K562 (cell line): ENCODE data around the gene MYCBP2. TPM values are rescaled to one million over a fixed set of nuclear protein-coding genes. Genes with fewer than 3 reads are reported as not detected.

Experiments used
- ATAC-seq: fragments of 200-7000 bp; cut with Tn5 transposase; 3 replicates; pipeline ENCODE4 v1.9.1; 2020; ENCODE audit warnings: moderate library complexity
- BruUV-seq: library from RNA; stranded (reverse); fragments of 400-500 nt; replicated peaks from 2 replicates; lab custom pipeline; 2021; lab: Mats Ljungman, UMichigan
- CTCF ChIA-PET: fragments of 300-600 bp; formaldehyde crosslinking; extraction: SDS; loops from one replicate; lab custom pipeline; 2021; ENCODE audit warnings: low intra/inter-chr PET ratio; lab: Yijun Ruan, JAX
- POLR2A ChIA-PET: fragments of 300-600, 350-650 bp; sonication (Branson Sonifier 250); formaldehyde crosslinking; extraction: SDS; loops from one replicate; lab custom pipeline; 2021; ENCODE audit warnings: antibody characterized with exemption, inconsistent platforms; lab: Yijun Ruan, JAX
- DNase-seq, 4 experiments: peaks; one replicate each; pipeline versions ENCODE4 v3.0.0 to v3.0.0-alpha.2; 2011 to 2018; ENCODE audit warnings: low spot score in 3 of 4, mixed read lengths in 3 of 4; ENCODE audit errors: extremely low read depth in 1 of 4
- FAIRE-seq: peaks from 2 replicates; lab custom pipeline; 2011; peaks lifted over from hg19 to GRCh38; lab: Jason Lieb, UNC
- H2AFZ ChIP-seq: 2 replicates; pipeline ENCODE4 v1.6.0; 2011; ENCODE audit warnings: low read depth, low read length, control low read depth, inconsistent platforms
- H3K27ac ChIP-seq: fragments of 200-600 bp; 3 replicates; pipeline ENCODE4 v1.8.0; 2011; ENCODE audit warnings: low read depth, mild to moderate bottlenecking, control low read depth, inconsistent platforms, low read length, moderate library complexity, mixed read lengths; ENCODE audit errors: extremely low read depth
- H3K27me3 ChIP-seq, 2 experiments: fragments of 300-600 bp in 1 of 2; 2 replicates in 1 of 2; 3 replicates in 1 of 2; pipeline versions ENCODE4 v1.6.0 to v1.8.0; 2011; ENCODE audit warnings: inconsistent platforms in 2 of 2, low read length in 2 of 2, mild to moderate bottlenecking in 1 of 2, mixed read lengths in 1 of 2, moderate library complexity in 1 of 2; ENCODE audit not compliant: control insufficient read depth in 2 of 2, insufficient read depth in 2 of 2
- H3K36me3 ChIP-seq: fragments of 300-600 bp; 3 replicates; pipeline ENCODE4 v1.8.0; 2011; ENCODE audit warnings: mild to moderate bottlenecking, low read length, inconsistent platforms; ENCODE audit not compliant: control insufficient read depth, insufficient read depth
- H3K4me1 ChIP-seq, 2 experiments: fragments of 200-600 bp in 1 of 2; replicated peaks in 1 of 2; 2 replicates in 1 of 2; 3 replicates in 1 of 2; pipeline versions ENCODE4 v1.5.1 to v1.8.0; 2011; ENCODE audit warnings: inconsistent platforms in 2 of 2, low read length in 2 of 2, mild to moderate bottlenecking in 1 of 2, mixed read lengths in 1 of 2, moderate library complexity in 1 of 2; ENCODE audit not compliant: control insufficient read depth in 2 of 2, insufficient read depth in 2 of 2
- H3K4me2 ChIP-seq: 2 replicates; pipeline ENCODE4 v1.6.1; 2011; ENCODE audit warnings: low read length, control low read depth, inconsistent platforms, mixed read lengths; ENCODE audit not compliant: insufficient read depth
- H3K4me3 ChIP-seq: fragments of 200-600 bp; sonication (generic), shearing (Covaris generic); 2 replicates; pipeline ENCODE4 v1.5.1; 2016; ENCODE audit warnings: control low read depth, inconsistent platforms
- H3K79me2 ChIP-seq: fragments of 200-600 bp; 3 replicates; pipeline ENCODE4 v1.8.0; 2011; ENCODE audit warnings: low read length, inconsistent platforms; ENCODE audit not compliant: control insufficient read depth, insufficient read depth
- H3K9ac ChIP-seq, 2 experiments: 2 replicates each; pipeline versions ENCODE4 v1.6.0 to v1.6.1; 2011; ENCODE audit warnings: low read depth in 2 of 2, low read length in 2 of 2, control low read depth in 1 of 2, inconsistent platforms in 1 of 2, mild to moderate bottlenecking in 1 of 2, mixed read lengths in 1 of 2; ENCODE audit not compliant: insufficient read depth in 1 of 2
- H3K9me1 ChIP-seq: one replicate; pipeline ENCODE4 v1.6.0; 2011; ENCODE audit warnings: inconsistent platforms, mild to moderate bottlenecking, low read length, moderate library complexity; ENCODE audit not compliant: control insufficient read depth, insufficient read depth
- H3K9me3 ChIP-seq: replicated peaks from 2 replicates; pipeline ENCODE4 v1.5.1; 2011; ENCODE audit warnings: low read depth, low read length, inconsistent platforms; ENCODE audit not compliant: control insufficient read depth, insufficient read depth
- H4K20me1 ChIP-seq: replicated peaks from 2 replicates; pipeline ENCODE4 v1.6.1; 2011; ENCODE audit warnings: low read length, inconsistent platforms, mixed read lengths; ENCODE audit not compliant: control insufficient read depth, insufficient read depth
- CBX5 ChIP-seq: IDR thresholded peaks from 2 replicates; pipeline ENCODE4 v1.6.1; 2014; ENCODE audit warnings: low read depth, borderline replicate concordance
- CEBPB ChIP-seq: fragments of 450-650 bp; IDR thresholded peaks from 2 replicates; pipeline ENCODE4 v1.6.1; 2016; ENCODE audit warnings: missing genetic modification characterization, missing compliant biosample characterization
- CSDE1 ChIP-seq, 2 experiments: fragments of 450-650 bp; IDR thresholded peaks; 2 replicates each; pipeline ENCODE4 v1.6.1; 2016; ENCODE audit warnings: mild to moderate bottlenecking in 1 of 2
- FOXJ3 ChIP-seq: sonication (generic); formaldehyde crosslinking; IDR thresholded peaks from 2 replicates; pipeline ENCODE4 v1.4.0; 2020; ENCODE audit warnings: mild to moderate bottlenecking, missing genetic modification reagents
- GTF2F1 ChIP-seq: IDR thresholded peaks from 2 replicates; pipeline ENCODE4 v1.6.1; 2011; ENCODE audit warnings: low read depth, low read length, improper control_type of control experiment
- HDAC1 ChIP-seq, 2 experiments: fragments of 450-650 bp; IDR thresholded peaks; 2 replicates each; pipeline ENCODE4 v1.6.1; 2016 to 2017; ENCODE audit warnings: inconsistent platforms in 1 of 2, mild to moderate bottlenecking in 1 of 2, moderate library complexity in 1 of 2
- PATZ1 ChIP-seq: fragments of 250-450 bp; sonication (Bioruptor Pico); IDR thresholded peaks from 2 replicates; pipeline ENCODE4 v1.5.0; 2020; ENCODE audit warnings: mild to moderate bottlenecking, borderline replicate concordance
- PHF8 ChIP-seq: fragments of 200-600 bp; sonication (generic); IDR thresholded peaks from 2 replicates; pipeline ENCODE4 v1.6.1; 2012; ENCODE audit warnings: mixed run types, mild to moderate bottlenecking, inconsistent platforms, low read length, moderate library complexity, borderline replicate concordance
- RB1 ChIP-seq: fragments of 450-650 bp; IDR thresholded peaks from 2 replicates; pipeline ENCODE4 v1.6.1; 2017; ENCODE audit warnings: low read depth, mild to moderate bottlenecking
- RCOR1 ChIP-seq, 2 experiments: IDR thresholded peaks; 2 replicates each; pipeline ENCODE4 v1.6.1; 2012; ENCODE audit warnings: low read depth in 2 of 2, low read length in 2 of 2, borderline replicate concordance in 1 of 2, improper control_type of control experiment in 1 of 2
- SAFB ChIP-seq: fragments of 200-400 bp; formaldehyde crosslinking; IDR thresholded peaks from 2 replicates; pipeline ENCODE4 v1.6.1; 2017; ENCODE audit warnings: low read depth, low read length, borderline replicate concordance
- SRSF9 ChIP-seq: fragments of 200-400 bp; formaldehyde crosslinking; IDR thresholded peaks from 2 replicates; pipeline ENCODE4 v1.6.1; 2017; ENCODE audit warnings: low read depth, low read length, borderline replicate concordance
- ZFP30 ChIP-seq: fragments of 250-450 bp; sonication (Bioruptor Pico); IDR thresholded peaks from 2 replicates; pipeline ENCODE4 v1.8.0; 2022; ENCODE audit warnings: moderate library complexity, mild to moderate bottlenecking, inconsistent platforms, borderline replicate concordance
- ZNF12 ChIP-seq: sonication (generic); formaldehyde crosslinking; IDR thresholded peaks from 2 replicates; pipeline ENCODE4 v1.4.0; 2020; ENCODE audit warnings: mild to moderate bottlenecking, missing genetic modification reagents
- ZNF133 ChIP-seq: fragments of 250-450 bp; sonication (Bioruptor Pico); IDR thresholded peaks from 2 replicates; pipeline ENCODE4 v1.4.0; 2020; ENCODE audit warnings: mild to moderate bottlenecking
- ZNF165 ChIP-seq: fragments of 250-450 bp; sonication (Bioruptor Pico); IDR thresholded peaks from 2 replicates; pipeline ENCODE4 v1.4.0; 2020; ENCODE audit warnings: borderline replicate concordance
- ZNF507 ChIP-seq: conservative IDR thresholded peaks from 2 replicates; pipeline ENCODE4 v1.6.1; 2017; ENCODE audit warnings: missing genetic modification characterization, missing compliant biosample characterization
- ZNF707 ChIP-seq: fragments of 250-450 bp; sonication (Bioruptor Pico); conservative IDR thresholded peaks from 2 replicates; pipeline ENCODE4 v1.8.0; 2022; ENCODE audit warnings: inconsistent platforms, mild to moderate bottlenecking, moderate library complexity
- ZNF785 ChIP-seq: fragments of 250-450 bp; sonication (Bioruptor Pico); IDR thresholded peaks from 2 replicates; pipeline ENCODE4 v1.4.0; 2020; ENCODE audit warnings: mild to moderate bottlenecking
- WGBS: fragments of 100-300 bp; shearing (Covaris generic); methylation state at CpG from one replicate; pipeline ENCODE4 v1.1.6; 2016; ENCODE audit warnings: low coverage, mixed read lengths; ENCODE audit not compliant: insufficient coverage; ENCODE audit errors: missing lambda C conversion rate; 5-methylcytosine and 5-hydroxymethylcytosine counted together
- in situ Hi-C: fragments of 300-500 bp; cut with MboI; formaldehyde crosslinking; loops from 4 replicates; pipeline ENCODE4 v1.15.0; 2018; ENCODE audit warnings: inconsistent platforms, mixed read lengths
- intact Hi-C: fragments of 100-400 bp; cut with micrococcal nuclease; formaldehyde crosslinking; loops from 2 replicates; pipeline ENCODE4 v1.14.2; 2022
- polyA plus RNA-seq, 8 experiments: library from polyadenylated mRNA; depleted of rRNA in 4 of 8; stranded (reverse) in 5 of 8; unstranded in 3 of 8; fragments of >200 nt; fragmentation: Nextera tagmentation in 2 of 8; fragmentation: Illumina TruSeq in 1 of 8; extraction: Ambion mirVana in 2 of 8; extraction: Trizol in 1 of 8; gene quantifications; 2 replicates each; pipeline versions ENCODE4 v1.2.1 to v1.2.3, GENCODE V29; 2011 to 2014; ENCODE audit warnings: inconsistent platforms in 1 of 8, missing spikeins in 1 of 8
- total RNA-seq, 7 experiments: library from RNA; depleted of rRNA in 6 of 7; stranded (reverse); fragments of >200 nt in 6 of 7; fragmentation: Illumina TruSeq in 2 of 7; extraction: Trizol in 2 of 7; gene quantifications; 2 replicates each; pipeline versions ENCODE4 v1.2.1 to v1.2.3, GENCODE V29; 2011 to 2021; ENCODE audit warnings: low replicate concordance in 1 of 7

MYCBP2 gene
- total and polyA plus RNA-seq, 9 of the 15 experiments (the other 6 are each of a cell fraction or from before 2014, with no cell fraction given): 13.2 to 47.2 (median 28.9) TPM

GRCh38 chr13:77113496-77113895 lies 213.4 kb downstream of the MYCBP2 start:
- ATAC-seq: no peak
- Histone ChIP-seq H3K4me1 (no peaks in the 10 kb centered on the region; a peak in 1 of 5 replicates), H3K9me1 (no peaks in the 10 kb centered on the region), H2AFZ (no peak overlapping the region), H4K20me1 (no peaks in the 10 kb centered on the region), H3K9ac (no peak overlapping the region), H3K36me3 (peaks cover 10% of the 10 kb centered on the region; the same call in 1 of the 3 replicates), H3K27me3 (no peaks in the 10 kb centered on the region), H3K4me3 (no peak overlapping the region), H3K79me2 (no peaks in the 10 kb centered on the region), H3K27ac (no peak overlapping the region), H3K4me2 (no peak overlapping the region), H3K9me3 (no peaks in the 10 kb centered on the region)
- intact Hi-C loops (no loop called here), in situ Hi-C loops (no loop called here)
- no TSS peak for BruUV-seq
- no peak for DNase-seq
- no peak for TF ChIP-seq FOXJ3
- TF ChIP-seq CEBPB (tag): no peak
- no peak for TF ChIP-seq CSDE1 (IDR thresholded peaks at IDR 0.05)
- TF ChIP-seq ZNF785 (CRISPR knock-in tag): no peak
- no peak for TF ChIP-seq SRSF9
- TF ChIP-seq ZNF12 (CRISPR knock-in tag): no peak
- no peak for TF ChIP-seq PHF8
- ChIA-PET POLR2A (no interaction called here), CTCF (no interaction called here)
- FAIRE-seq: no peak

- WGBS: 96% methylated on average over 2 of the region's 2 CpGs
- ChIA-PET CTCF (no interaction called here), POLR2A (no interaction called here)
- Histone ChIP-seq H3K4me3 (no peak overlapping the region), H3K4me1 (no peaks in the 10 kb centered on the region), H3K9me1 (no peaks in the 10 kb centered on the region), H2AFZ (no peak overlapping the region), H3K4me2 (no peak overlapping the region), H3K9me3 (no peaks in the 10 kb centered on the region), H3K36me3 (no peaks in the 10 kb centered on the region), H3K27me3 (no peaks in the 10 kb centered on the region), H3K27ac (no peak overlapping the region), H4K20me1 (no peaks in the 10 kb centered on the region), H3K79me2 (no peaks in the 10 kb centered on the region), H3K9ac (no peak overlapping the region)
- DNase-seq: no peak
- no TSS peak for BruUV-seq
- in situ Hi-C loops: no loop called here
- intact Hi-C loops: no loop called here
- no peak for FAIRE-seq
- ATAC-seq: no peak
- TF ChIP-seq HDAC1 (IDR thresholded peaks at IDR 0.05) (no peak), RCOR1 (IDR thresholded peaks at IDR 0.05; ENCODE audit: borderline replicate concordance in 1 of 2, low read depth in 2 of 2, low read length in 2 of 2) (no peak), SAFB (no peak), ZNF707 (no peak), ZNF133 (CRISPR knock-in tag) (no peak), ZFP30 (CRISPR knock-in tag) (no peak), RB1 (no peak), PATZ1 (no peak), CBX5 (no peak), ZNF165 (CRISPR knock-in tag) (no peak), GTF2F1 (no peak), ZNF507 (tag) (no peak)
Measured at GRCh38 chr13:77105051-77105450, 221.8 kb downstream of the MYCBP2 start.
